IMR-90 (cell line): Measurements from ENCODE around the gene GRIK3.

ENCODE experiments used
- CEBPB ChIP-seq: IDR thresholded peaks from 2 replicates; pipeline ENCODE4 v1.6.1; 2012; ENCODE audit warnings: low read depth, low read length, improper control_type of control experiment
- CTCF ChIP-seq: conservative IDR thresholded peaks from 2 replicates; pipeline ENCODE4 v1.5.1; 2012; ENCODE audit warnings: mild to moderate bottlenecking, low read depth, low read length, improper control_type of control experiment
- FOS ChIP-seq: fragments of 150-350 bp; IDR thresholded peaks from 2 replicates; pipeline ENCODE4 v1.6.1; 2016; ENCODE audit warnings: low read depth, low read length
- MAFK ChIP-seq: IDR thresholded peaks from 2 replicates; pipeline ENCODE4 v1.6.1; 2012; ENCODE audit warnings: low read depth, low read length, improper control_type of control experiment
- POLR2A ChIP-seq: IDR thresholded peaks from 2 replicates; pipeline ENCODE4 v1.6.1; 2012; ENCODE audit warnings: mild to moderate bottlenecking, low read depth, low read length
- RFX5 ChIP-seq: IDR thresholded peaks from 2 replicates; pipeline ENCODE4 v1.8.0; 2012; ENCODE audit warnings: low read depth, mild to moderate bottlenecking, low read length, moderate library complexity
- SMC3 ChIP-seq: fragments of 150-350 bp; IDR thresholded peaks from 2 replicates; pipeline ENCODE4 v1.6.1; 2016; ENCODE audit warnings: low read depth, mild to moderate bottlenecking, antibody characterized with exemption, low read length, moderate library complexity

- no peak for TF ChIP-seq POLR2A
- no peak for TF ChIP-seq CTCF
- TF ChIP-seq RFX5: no peak
- no peak for TF ChIP-seq FOS
- TF ChIP-seq SMC3: no peak
- no peak for TF ChIP-seq MAFK
- no peak for TF ChIP-seq CEBPB
Measured at GRCh38 chr1:36846357-36846756, 188.0 kb downstream of the GRIK3 start.
